ENCODE data around the gene OGT.
"Not testable (repeated sequence)": the region's sequence is repeated elsewhere in the genome, so short reads cannot be mapped to it uniquely, and the experiment has no call there.

Gene OGT

GRCh38 chrX:71549986-71550385 is 17.1 kb downstream of the OGT start:
- no peak for TF ChIP-seq TAF1 (IDR thresholded peaks at IDR 0.05; ENCODE audit: low read depth, low read length)
- TF ChIP-seq POU2F2 (IDR thresholded peaks at IDR 0.05; ENCODE audit: low read depth, low read length): no peak
- TF ChIP-seq POLR2AphosphoS5 (IDR thresholded peaks at IDR 0.05; ENCODE audit: low read depth, low read length): no peak
- TF ChIP-seq POLR2A (IDR thresholded peaks at IDR 0.05; ENCODE audit: low read depth, low read length): no peak
- no peak for TF ChIP-seq PAX5 (IDR thresholded peaks at IDR 0.05; ENCODE audit: insufficient read depth, low read length, severe bottlenecking)
- no peak for TF ChIP-seq SPI1 (IDR thresholded peaks at IDR 0.05; ENCODE audit: low read depth, low read length)

GRCh38 chrX:71550578-71550977 is 17.7 kb downstream of the OGT start:
- no peak for FAIRE-seq
- no peak for DNase-seq (ENCODE audit: insufficient read length, low spot score)
- TF ChIP-seq POU2F2 (IDR thresholded peaks at IDR 0.05; ENCODE audit: low read depth, low read length) (no peak), SPI1 (IDR thresholded peaks at IDR 0.05; ENCODE audit: low read depth, low read length) (no peak), PAX5 (IDR thresholded peaks at IDR 0.05; ENCODE audit: insufficient read depth, low read length, severe bottlenecking) (no peak), POLR2A (IDR thresholded peaks at IDR 0.05; ENCODE audit: low read depth, low read length) (no peak), TAF1 (IDR thresholded peaks at IDR 0.05; ENCODE audit: low read depth, low read length) (no peak), POLR2AphosphoS5 (IDR thresholded peaks at IDR 0.05; ENCODE audit: low read depth, low read length) (no peak)

More at GRCh38 chrX:71549986-71550385, 17.1 kb downstream of the OGT start:
- no peak for FAIRE-seq
- DNase-seq (ENCODE audit: insufficient read length, low spot score): no peak

- TF ChIP-seq SPI1 (IDR thresholded peaks at IDR 0.05; ENCODE audit: low read depth, low read length) (no peak), POU2F2 (IDR thresholded peaks at IDR 0.05; ENCODE audit: low read depth, low read length) (no peak), POLR2A (IDR thresholded peaks at IDR 0.05; ENCODE audit: low read depth, low read length) (no peak), PAX5 (IDR thresholded peaks at IDR 0.05; ENCODE audit: insufficient read depth, low read length, severe bottlenecking) (no peak), TAF1 (IDR thresholded peaks at IDR 0.05; ENCODE audit: low read depth, low read length) (no peak), POLR2AphosphoS5 (IDR thresholded peaks at IDR 0.05; ENCODE audit: low read depth, low read length) (no peak)
Measured at GRCh38 chrX:71556036-71556435, 23.1 kb downstream of the OGT start.

DNA sequence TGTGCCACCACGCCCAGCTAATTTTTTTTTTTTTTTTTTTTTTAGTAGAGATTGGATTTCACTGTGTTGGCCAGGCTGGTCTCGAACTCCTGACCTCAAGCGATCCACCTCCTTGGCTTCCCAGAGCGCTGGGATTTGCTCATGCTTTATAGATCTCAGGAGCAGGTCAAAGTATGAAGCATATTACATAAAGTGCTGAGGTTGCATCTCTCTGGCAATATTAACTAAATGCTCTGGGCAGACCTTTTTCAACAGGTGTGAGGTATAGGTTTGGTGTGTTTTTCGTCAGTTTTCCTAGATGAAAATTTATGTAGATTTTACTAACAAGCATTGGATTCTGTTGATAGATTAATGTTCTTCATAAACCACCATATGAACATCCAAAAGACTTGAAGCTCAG is 26.0 kb downstream of the OGT start:
- no peak for DNase-seq (ENCODE audit: insufficient read length, low spot score)
- TF ChIP-seq POU2F2 (IDR thresholded peaks at IDR 0.05; ENCODE audit: low read depth, low read length): no peak
- no peak for TF ChIP-seq TAF1 (IDR thresholded peaks at IDR 0.05; ENCODE audit: low read depth, low read length)
- TF ChIP-seq POLR2AphosphoS5 (IDR thresholded peaks at IDR 0.05; ENCODE audit: low read depth, low read length): no peak
- no peak for TF ChIP-seq SPI1 (IDR thresholded peaks at IDR 0.05; ENCODE audit: low read depth, low read length)
- TF ChIP-seq PAX5 (IDR thresholded peaks at IDR 0.05; ENCODE audit: insufficient read depth, low read length, severe bottlenecking): no peak
- TF ChIP-seq POLR2A (IDR thresholded peaks at IDR 0.05; ENCODE audit: low read depth, low read length): no peak
- FAIRE-seq: no peak

More at GRCh38 chrX:71556036-71556435, 23.1 kb downstream of the OGT start:
- FAIRE-seq (no peak), DNase-seq (ENCODE audit: insufficient read length, low spot score) (no peak)

DNA sequence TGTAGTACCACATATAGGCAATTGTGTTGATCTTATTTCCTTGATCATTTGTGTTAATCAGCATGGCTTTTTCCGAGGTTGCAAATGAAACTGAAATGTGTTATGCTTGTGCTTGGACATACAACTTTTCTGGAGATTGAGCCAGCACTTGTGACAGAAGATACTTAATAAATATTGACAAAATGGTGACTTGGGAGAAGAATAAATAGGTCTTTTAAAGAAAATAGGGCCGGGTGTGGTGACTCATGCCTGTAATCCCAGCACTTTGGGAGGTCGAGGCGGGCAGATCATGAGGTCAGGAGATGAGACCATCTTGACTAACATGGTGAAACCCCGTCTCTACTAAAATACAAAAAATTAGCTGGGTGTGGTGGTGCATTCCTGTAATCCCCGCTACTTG is 26.9 kb downstream of the OGT start:
- FAIRE-seq; DNase-seq (ENCODE audit: insufficient read length, low spot score): not testable (repeated sequence)

DNA sequence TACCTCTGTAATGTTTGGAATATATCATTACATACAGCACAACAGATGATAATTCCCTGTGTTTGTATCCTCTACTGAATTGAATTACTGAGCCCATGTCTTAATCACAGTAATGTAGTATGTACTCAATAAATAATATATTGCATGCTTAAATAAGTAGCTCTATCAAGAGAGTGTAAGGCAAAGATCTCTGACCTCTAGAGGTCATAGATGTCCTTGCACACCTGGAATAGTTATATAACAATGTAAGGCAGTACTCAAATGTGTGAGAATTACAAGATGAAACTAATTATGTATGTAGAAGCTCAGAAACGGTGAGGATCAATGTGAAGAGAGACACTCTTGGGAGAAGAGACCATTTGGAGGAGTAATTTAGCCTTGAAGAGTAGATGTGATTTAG is 31.0 kb downstream of the OGT start:
- FAIRE-seq (no peak), DNase-seq (ENCODE audit: insufficient read length, low spot score) (no peak)
- TF ChIP-seq TAF1 (IDR thresholded peaks at IDR 0.05; ENCODE audit: low read depth, low read length): no peak
- TF ChIP-seq POU2F2 (IDR thresholded peaks at IDR 0.05; ENCODE audit: low read depth, low read length): no peak
- TF ChIP-seq SPI1 (IDR thresholded peaks at IDR 0.05; ENCODE audit: low read depth, low read length): no peak
- no peak for TF ChIP-seq POLR2AphosphoS5 (IDR thresholded peaks at IDR 0.05; ENCODE audit: low read depth, low read length)
- no peak for TF ChIP-seq POLR2A (IDR thresholded peaks at IDR 0.05; ENCODE audit: low read depth, low read length)
- TF ChIP-seq PAX5 (IDR thresholded peaks at IDR 0.05; ENCODE audit: insufficient read depth, low read length, severe bottlenecking): no peak

GRCh38 chrX:71565474-71566041 is 32.7 kb downstream of the OGT start:
- FAIRE-seq (no peak), DNase-seq (ENCODE audit: insufficient read length, low spot score) (no peak)
- TF ChIP-seq POU2F2 (IDR thresholded peaks at IDR 0.05; ENCODE audit: low read depth, low read length) (no peak), PAX5 (IDR thresholded peaks at IDR 0.05; ENCODE audit: insufficient read depth, low read length, severe bottlenecking) (no peak), POLR2AphosphoS5 (IDR thresholded peaks at IDR 0.05; ENCODE audit: low read depth, low read length) (no peak), SPI1 (IDR thresholded peaks at IDR 0.05; ENCODE audit: low read depth, low read length) (no peak)

GRCh38 chrX:71571390-71571789 is 38.5 kb downstream of the OGT start:
- FAIRE-seq; DNase-seq (ENCODE audit: insufficient read length, low spot score): not testable (repeated sequence)

- no peak for FAIRE-seq
- TF ChIP-seq POU2F2 (IDR thresholded peaks at IDR 0.05; ENCODE audit: low read depth, low read length) (no peak), TAF1 (IDR thresholded peaks at IDR 0.05; ENCODE audit: low read depth, low read length) (no peak), SPI1 (IDR thresholded peaks at IDR 0.05; ENCODE audit: low read depth, low read length) (no peak), PAX5 (IDR thresholded peaks at IDR 0.05; ENCODE audit: insufficient read depth, low read length, severe bottlenecking) (no peak), POLR2AphosphoS5 (IDR thresholded peaks at IDR 0.05; ENCODE audit: low read depth, low read length) (no peak), POLR2A (IDR thresholded peaks at IDR 0.05; ENCODE audit: low read depth, low read length) (no peak)
Measured at GRCh38 chrX:71573590-71573989, 40.7 kb downstream of the OGT start.

GRCh38 chrX:71577682-71578081 is 44.8 kb downstream of the OGT start:
- no peak for FAIRE-seq
- no peak for DNase-seq (ENCODE audit: insufficient read length, low spot score)
- TF ChIP-seq SPI1 (IDR thresholded peaks at IDR 0.05; ENCODE audit: low read depth, low read length) (no peak), TAF1 (IDR thresholded peaks at IDR 0.05; ENCODE audit: low read depth, low read length) (no peak), POLR2A (IDR thresholded peaks at IDR 0.05; ENCODE audit: low read depth, low read length) (no peak), POLR2AphosphoS5 (IDR thresholded peaks at IDR 0.05; ENCODE audit: low read depth, low read length) (no peak), PAX5 (IDR thresholded peaks at IDR 0.05; ENCODE audit: insufficient read depth, low read length, severe bottlenecking) (no peak), POU2F2 (IDR thresholded peaks at IDR 0.05; ENCODE audit: low read depth, low read length) (no peak)

More at GRCh38 chrX:71573590-71573989, 40.7 kb downstream of the OGT start:
- DNase-seq (ENCODE audit: insufficient read length, low spot score): no peak

Data from GM12891 (cell line).